Brain pericyte (primary cell): ENCODE results near the gene HDHD2.

Experiments
- DNase-seq: peaks from one replicate; pipeline ENCODE4 v3.0.0-alpha.2; 2012; ENCODE audit warnings: low read depth, low spot score

The HDHD2 gene

GRCh38 chr18:47062471-47062870, 87.8 kb downstream of the HDHD2 start:
- DNase-seq: no peak
